DND-41 (cell line): ENCODE results near the gene ACAP3.

Experiments
- EZH2 ChIP-seq: IDR thresholded peaks from 3 replicates; pipeline ENCODE4 v1.6.1; 2012; ENCODE audit warnings: borderline replicate concordance, low read depth, mild to moderate bottlenecking, moderate library complexity, low read length, inconsistent platforms; ENCODE audit not compliant: severe bottlenecking
- TF ChIP-seq, protein P1 (sequence below): IDR thresholded peaks from 2 replicates; pipeline ENCODE4 v1.5.1; 2012; ENCODE audit warnings: borderline replicate concordance, low read length, moderate library complexity, mild to moderate bottlenecking; ENCODE audit not compliant: poor library complexity, severe bottlenecking; ENCODE audit errors: extremely low read depth

DNA sequence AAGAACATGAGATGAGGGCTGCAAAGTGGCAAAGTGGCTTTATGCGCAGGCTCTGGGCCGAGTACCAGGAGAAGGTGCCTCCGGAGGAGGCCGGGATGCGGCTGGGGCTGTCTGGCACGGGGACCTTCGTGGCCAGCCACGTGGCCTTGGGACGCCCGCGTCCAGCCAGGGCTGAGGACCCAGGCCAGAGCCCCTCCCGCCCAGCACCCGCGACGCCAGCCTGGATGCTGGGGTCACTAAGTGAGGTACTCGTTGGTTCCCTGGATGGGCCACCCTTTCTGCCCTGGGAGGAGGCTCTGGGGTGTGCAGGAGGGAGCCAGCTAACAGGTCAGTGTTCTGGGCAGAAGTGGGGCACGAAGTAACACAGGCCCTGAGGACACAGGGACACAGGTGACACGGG is 14.9 kb downstream of the ACAP3 start:
- TF ChIP-seq, protein P1, sequence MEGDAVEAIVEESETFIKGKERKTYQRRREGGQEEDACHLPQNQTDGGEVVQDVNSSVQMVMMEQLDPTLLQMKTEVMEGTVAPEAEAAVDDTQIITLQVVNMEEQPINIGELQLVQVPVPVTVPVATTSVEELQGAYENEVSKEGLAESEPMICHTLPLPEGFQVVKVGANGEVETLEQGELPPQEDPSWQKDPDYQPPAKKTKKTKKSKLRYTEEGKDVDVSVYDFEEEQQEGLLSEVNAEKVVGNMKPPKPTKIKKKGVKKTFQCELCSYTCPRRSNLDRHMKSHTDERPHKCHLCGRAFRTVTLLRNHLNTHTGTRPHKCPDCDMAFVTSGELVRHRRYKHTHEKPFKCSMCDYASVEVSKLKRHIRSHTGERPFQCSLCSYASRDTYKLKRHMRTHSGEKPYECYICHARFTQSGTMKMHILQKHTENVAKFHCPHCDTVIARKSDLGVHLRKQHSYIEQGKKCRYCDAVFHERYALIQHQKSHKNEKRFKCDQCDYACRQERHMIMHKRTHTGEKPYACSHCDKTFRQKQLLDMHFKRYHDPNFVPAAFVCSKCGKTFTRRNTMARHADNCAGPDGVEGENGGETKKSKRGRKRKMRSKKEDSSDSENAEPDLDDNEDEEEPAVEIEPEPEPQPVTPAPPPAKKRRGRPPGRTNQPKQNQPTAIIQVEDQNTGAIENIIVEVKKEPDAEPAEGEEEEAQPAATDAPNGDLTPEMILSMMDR = no peak
- no peak for TF ChIP-seq EZH2
